ENCODE measurements around the gene MSMB.
"Not testable (repeated sequence)": the region's sequence is repeated elsewhere in the genome, so short reads cannot be mapped to it uniquely, and the experiment has no call there.

The MSMB gene

DNA sequence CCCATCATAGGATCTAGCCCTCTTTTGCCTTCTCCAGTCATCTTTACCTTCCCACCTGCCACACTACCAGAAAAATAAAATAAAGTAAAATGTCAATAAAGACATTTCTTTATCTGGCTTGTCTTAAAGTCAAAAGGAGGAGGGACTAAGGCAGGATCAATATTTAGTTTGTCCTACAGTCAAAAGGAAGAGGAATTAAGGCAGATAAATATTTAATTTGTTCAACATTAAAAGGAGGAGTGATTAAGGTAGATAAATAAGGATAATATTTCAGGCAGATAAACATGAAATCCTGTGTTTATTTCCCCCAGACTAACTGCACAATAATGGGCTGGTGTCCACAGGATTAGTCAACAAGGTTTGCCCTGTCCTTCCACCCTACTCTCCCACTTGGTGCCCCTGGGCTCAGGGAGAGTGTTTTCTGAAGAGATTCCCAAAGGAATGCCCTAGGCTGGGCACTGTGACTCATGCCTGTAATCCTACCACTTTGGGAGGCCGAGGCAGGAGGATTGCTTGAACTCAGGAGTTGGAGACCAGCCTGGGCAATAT lies 18.3 kb upstream of the MSMB start:
- DNase-seq (ENCODE audit: low read depth) = no peak
- no peak overlapping the region for H3K4me3 ChIP-seq (ENCODE audit: low read depth, low read length)
- TF ChIP-seq CTCF (IDR thresholded peaks at IDR 0.05; ENCODE audit: low read depth, low read length) (no peak), POLR2A (IDR thresholded peaks at IDR 0.05; ENCODE audit: extremely low read depth, insufficient read length) (no peak), MAX (IDR thresholded peaks at IDR 0.05; ENCODE audit: low read depth, low read length) (no peak), MYC (IDR thresholded peaks at IDR 0.05; ENCODE audit: low read depth, low read length) (no peak)

DNA sequence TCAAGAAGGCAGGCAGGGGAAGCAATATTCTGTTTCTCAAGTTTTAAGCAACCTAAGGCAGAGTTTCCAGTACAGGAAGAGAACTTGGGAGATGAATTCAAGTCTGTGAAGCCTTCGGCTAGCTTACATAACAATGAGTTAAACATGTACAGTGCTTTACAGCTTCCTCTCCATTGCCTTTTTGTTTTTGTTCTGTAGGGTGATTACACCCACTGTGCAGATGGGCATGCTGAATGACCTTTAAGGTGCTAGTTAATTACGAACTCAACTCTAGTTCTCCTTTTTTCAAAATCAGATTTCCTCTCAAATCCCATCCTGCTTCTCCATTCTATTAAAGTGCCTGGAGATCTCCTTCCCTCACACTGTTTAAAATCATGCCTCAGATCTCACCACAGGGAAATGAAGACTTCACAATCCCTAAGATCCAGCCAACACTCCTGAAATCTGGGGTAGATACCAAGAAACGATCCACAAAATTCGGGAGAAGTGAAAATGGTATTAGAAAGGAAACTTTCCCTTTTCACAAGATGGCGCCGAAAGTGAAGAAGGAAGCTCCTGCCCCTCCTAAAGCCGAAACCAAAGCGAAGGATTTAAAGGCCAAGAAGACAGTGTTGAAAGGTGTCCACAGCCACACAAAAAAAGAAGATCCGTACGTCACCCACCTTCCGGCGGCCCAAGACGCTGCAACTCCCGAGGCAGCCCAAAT lies 16.8 kb upstream of the MSMB start:
- peak; percentile 20 for DNase-seq (ENCODE audit: low read depth)
- TF ChIP-seq MAX (IDR thresholded peaks at IDR 0.05; ENCODE audit: low read depth, low read length) (no peak), CTCF (IDR thresholded peaks at IDR 0.05; ENCODE audit: low read depth, low read length) (no peak), POLR2A (IDR thresholded peaks at IDR 0.05; ENCODE audit: extremely low read depth, insufficient read length) (no peak), MYC (IDR thresholded peaks at IDR 0.05; ENCODE audit: low read depth, low read length) (no peak)
- H3K4me3 ChIP-seq (ENCODE audit: low read depth, low read length) = no peak overlapping the region

DNA sequence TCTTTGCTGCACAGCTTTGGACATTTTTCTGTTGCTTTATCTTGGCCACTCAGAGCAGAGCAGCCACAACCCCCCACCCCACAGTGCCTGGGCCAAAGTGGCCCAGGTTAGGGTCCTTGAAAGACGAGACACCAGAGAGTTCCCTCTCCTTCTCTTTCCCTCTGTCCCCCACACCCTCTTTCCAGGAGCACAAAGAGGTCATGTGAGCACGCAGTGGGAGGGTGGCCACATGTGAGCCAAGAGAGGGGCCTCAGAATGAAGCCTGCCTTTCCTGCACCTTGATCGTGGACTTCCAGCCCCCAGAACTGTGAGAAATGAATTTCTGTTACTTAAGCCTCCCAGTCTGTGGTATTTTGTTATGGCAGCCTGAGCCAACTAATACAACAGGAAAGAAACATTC lies 14.6 kb upstream of the MSMB start:
- no peak overlapping the region for H3K4me3 ChIP-seq (ENCODE audit: low read depth, low read length)
- TF ChIP-seq POLR2A (IDR thresholded peaks at IDR 0.05; ENCODE audit: extremely low read depth, insufficient read length) (no peak), MAX (IDR thresholded peaks at IDR 0.05; ENCODE audit: low read depth, low read length) (no peak), CTCF (IDR thresholded peaks at IDR 0.05; ENCODE audit: low read depth, low read length) (no peak), MYC (IDR thresholded peaks at IDR 0.05; ENCODE audit: low read depth, low read length) (no peak)
- DNase-seq (ENCODE audit: low read depth) = no peak

DNA sequence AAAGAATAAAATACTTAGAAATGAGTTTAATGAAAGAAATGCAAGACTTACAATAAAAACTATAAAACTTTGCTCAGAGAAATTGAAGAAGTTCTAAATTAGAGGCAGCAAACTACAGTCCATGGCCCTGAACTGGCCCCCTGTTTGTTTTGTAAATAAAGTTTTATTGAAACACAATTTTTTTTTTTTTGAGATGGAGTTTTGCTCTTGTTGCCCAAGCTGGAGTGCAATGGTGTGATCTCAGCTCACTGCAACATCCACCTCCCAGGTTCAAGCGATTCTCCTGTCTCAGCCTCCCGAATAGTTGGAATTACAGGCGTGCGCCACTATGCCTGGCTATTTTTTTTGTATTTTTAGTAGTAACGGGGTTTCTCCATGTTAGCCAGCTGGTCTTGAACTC lies 11.9 kb upstream of the MSMB start:
- DNase-seq (ENCODE audit: low read depth); H3K4me3 ChIP-seq (ENCODE audit: low read depth, low read length): not testable (repeated sequence)

DNA sequence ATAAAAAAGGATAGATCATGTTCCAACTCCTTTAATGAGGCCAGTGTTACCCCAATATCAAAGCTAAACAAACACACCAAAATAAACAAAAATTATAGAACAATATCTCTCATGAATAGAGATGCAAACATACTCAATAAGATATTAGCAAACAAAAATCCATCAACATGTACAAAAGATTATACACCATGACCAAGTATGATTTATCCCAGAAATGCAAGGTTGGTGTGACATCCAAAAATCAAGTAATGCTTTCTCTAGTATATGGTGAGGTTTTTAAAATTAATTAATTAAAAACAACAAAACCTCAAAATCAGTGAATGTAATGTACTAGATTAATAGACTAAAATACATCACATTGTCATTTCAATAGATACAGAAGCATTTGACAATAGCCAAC lies 11.0 kb upstream of the MSMB start:
- DNase-seq (ENCODE audit: low read depth) = no peak
- no peak overlapping the region for H3K4me3 ChIP-seq (ENCODE audit: low read depth, low read length)
- TF ChIP-seq POLR2A (IDR thresholded peaks at IDR 0.05; ENCODE audit: extremely low read depth, insufficient read length) (no peak), MAX (IDR thresholded peaks at IDR 0.05; ENCODE audit: low read depth, low read length) (no peak), CTCF (IDR thresholded peaks at IDR 0.05; ENCODE audit: low read depth, low read length) (no peak)

DNA sequence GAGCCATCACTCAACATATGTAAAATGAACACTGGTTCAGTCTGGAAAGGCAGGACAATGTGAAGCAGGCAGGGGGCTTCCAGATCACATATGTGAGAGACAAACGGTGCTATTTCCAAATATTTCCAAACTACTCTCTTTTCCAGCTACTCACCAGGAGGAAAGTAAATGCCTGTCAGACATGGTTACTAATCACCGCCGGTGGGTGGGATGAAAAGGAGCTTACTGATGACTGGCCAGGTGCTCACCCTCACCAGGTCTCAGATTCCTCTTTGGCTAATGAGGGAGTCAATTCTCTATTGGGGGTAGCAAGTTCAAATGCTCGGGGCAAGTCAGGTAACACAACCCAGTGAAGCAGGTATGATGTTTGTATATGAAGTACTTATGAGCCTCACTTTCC lies 9.7 kb upstream of the MSMB start:
- DNase-seq (ENCODE audit: low read depth) = no peak
- TF ChIP-seq MAX (IDR thresholded peaks at IDR 0.05; ENCODE audit: low read depth, low read length) = no peak
- no peak for TF ChIP-seq MYC (IDR thresholded peaks at IDR 0.05; ENCODE audit: low read depth, low read length)
- no peak for TF ChIP-seq CTCF (IDR thresholded peaks at IDR 0.05; ENCODE audit: low read depth, low read length)
- TF ChIP-seq POLR2A (IDR thresholded peaks at IDR 0.05; ENCODE audit: extremely low read depth, insufficient read length) = no peak
- no peak overlapping the region for H3K4me3 ChIP-seq (ENCODE audit: low read depth, low read length)

Measured in NB4 (cell line).